IPS-18a (cell line): ENCODE measurements around the gene UCN2.

Experiments
- H3K27ac ChIP-seq: one replicate; pipeline ENCODE4 v1.5.1; 2013; ENCODE audit warnings: low read length
- H3K27me3 ChIP-seq: one replicate; pipeline ENCODE4 v1.6.1; 2013; ENCODE audit warnings: mild to moderate bottlenecking, low read length; ENCODE audit not compliant: control insufficient read depth, insufficient read depth
- H3K36me3 ChIP-seq: one replicate; pipeline ENCODE4 v1.6.1; 2013; ENCODE audit warnings: low read depth, low read length; ENCODE audit not compliant: control insufficient read depth
- H3K4me1 ChIP-seq: one replicate; pipeline ENCODE4 v1.6.1; 2013; ENCODE audit warnings: low read depth, low read length; ENCODE audit not compliant: control insufficient read depth
- H3K4me3 ChIP-seq: one replicate; pipeline ENCODE4 v1.5.1; 2013; ENCODE audit warnings: low read length
- H3K9ac ChIP-seq: one replicate; pipeline ENCODE4 v1.6.1; 2013; ENCODE audit warnings: mild to moderate bottlenecking, low read length, moderate library complexity
- H3K9me3 ChIP-seq: one replicate; pipeline ENCODE4 v1.6.1; 2013; ENCODE audit warnings: low read depth, low read length; ENCODE audit not compliant: control insufficient read depth

Gene UCN2

GRCh38 chr3:48524970-48525369 lies 38.6 kb downstream of the UCN2 start:
- H3K27me3 ChIP-seq: no peaks in the 10 kb centered on the region
- H3K27ac ChIP-seq: no peak overlapping the region
- no peaks in the 10 kb centered on the region for H3K9me3 ChIP-seq
- no peak overlapping the region for H3K4me3 ChIP-seq
- H3K9ac ChIP-seq: no peak overlapping the region
- H3K4me1 ChIP-seq: no peaks in the 10 kb centered on the region
- no peaks in the 10 kb centered on the region for H3K36me3 ChIP-seq

- Histone ChIP-seq H3K36me3 (no peaks in the 10 kb centered on the region), H3K27me3 (no peaks in the 10 kb centered on the region), H3K9me3 (no peaks in the 10 kb centered on the region), H3K4me3 (no peak overlapping the region), H3K9ac (no peak overlapping the region), H3K27ac (no peak overlapping the region), H3K4me1 (no peaks in the 10 kb centered on the region)
Measured at GRCh38 chr3:48521635-48522034, 41.9 kb downstream of the UCN2 start.

- Histone ChIP-seq H3K4me3 (no peak overlapping the region), H3K9me3 (no peaks in the 10 kb centered on the region), H3K4me1 (no peaks in the 10 kb centered on the region), H3K9ac (no peak overlapping the region), H3K27ac (no peak overlapping the region), H3K27me3 (no peaks in the 10 kb centered on the region), H3K36me3 (no peaks in the 10 kb centered on the region)
Measured at GRCh38 chr3:48519277-48519643, 44.3 kb downstream of the UCN2 start.

GRCh38 chr3:48518638-48519276 lies 44.8 kb downstream of the UCN2 start:
- Histone ChIP-seq H3K27ac (no peak overlapping the region), H3K27me3 (no peaks in the 10 kb centered on the region), H3K36me3 (no peaks in the 10 kb centered on the region), H3K4me3 (no peak overlapping the region), H3K9me3 (no peaks in the 10 kb centered on the region), H3K4me1 (no peaks in the 10 kb centered on the region), H3K9ac (no peak overlapping the region)

GRCh38 chr3:48518069-48518468 lies 45.5 kb downstream of the UCN2 start:
- no peaks in the 10 kb centered on the region for H3K27me3 ChIP-seq
- no peak overlapping the region for H3K27ac ChIP-seq
- no peaks in the 10 kb centered on the region for H3K36me3 ChIP-seq
- H3K9ac ChIP-seq: no peak overlapping the region
- H3K4me3 ChIP-seq: no peak overlapping the region
- H3K9me3 ChIP-seq: no peaks in the 10 kb centered on the region
- H3K4me1 ChIP-seq: no peaks in the 10 kb centered on the region

- Histone ChIP-seq H3K9me3 (no peaks in the 10 kb centered on the region), H3K4me3 (no peak overlapping the region), H3K27ac (no peak overlapping the region), H3K9ac (no peak overlapping the region), H3K27me3 (no peaks in the 10 kb centered on the region), H3K4me1 (no peaks in the 10 kb centered on the region), H3K36me3 (no peaks in the 10 kb centered on the region)
Measured at GRCh38 chr3:48516571-48516970, 47.0 kb downstream of the UCN2 start.

- H3K9me3 ChIP-seq: no peaks in the 10 kb centered on the region
- no peaks in the 10 kb centered on the region for H3K36me3 ChIP-seq
- H3K27ac ChIP-seq: no peak overlapping the region
- H3K4me3 ChIP-seq: no peak overlapping the region
- H3K4me1 ChIP-seq: no peaks in the 10 kb centered on the region
- no peaks in the 10 kb centered on the region for H3K27me3 ChIP-seq
- no peak overlapping the region for H3K9ac ChIP-seq
Measured at GRCh38 chr3:48514431-48515227, 49.0 kb downstream of the UCN2 start.
